Ishikawa (cell line): ENCODE data around the gene ITPR2.

Experiments used
- CEBPB ChIP-seq: IDR thresholded peaks from 2 replicates; pipeline ENCODE4 v1.6.1; 2012
- CREB1 ChIP-seq: IDR thresholded peaks from 2 replicates; pipeline ENCODE4 v1.6.1; 2012; ENCODE audit warnings: low read depth
- EGR1 ChIP-seq: IDR thresholded peaks from 2 replicates; pipeline ENCODE4 v1.6.1; 2012
- EP300 ChIP-seq: IDR thresholded peaks from 2 replicates; pipeline ENCODE4 v1.6.1; 2012; ENCODE audit warnings: borderline replicate concordance
- FOXM1 ChIP-seq: IDR thresholded peaks from 2 replicates; pipeline ENCODE4 v1.6.1; 2012; ENCODE audit warnings: low read depth, borderline replicate concordance
- NFIC ChIP-seq: IDR thresholded peaks from 2 replicates; pipeline ENCODE4 v1.6.1; 2012
- RAD21 ChIP-seq: IDR thresholded peaks from 2 replicates; pipeline ENCODE4 v1.6.1; 2012; ENCODE audit warnings: low read depth
- TAF1 ChIP-seq: IDR thresholded peaks from 2 replicates; pipeline ENCODE4 v1.6.1; 2012; ENCODE audit warnings: low read depth, mild to moderate bottlenecking
- TCF12 ChIP-seq: IDR thresholded peaks from 2 replicates; pipeline ENCODE4 v1.6.1; 2012; ENCODE audit warnings: low read depth
- TEAD4 ChIP-seq: IDR thresholded peaks from 2 replicates; pipeline ENCODE4 v1.6.1; 2012
- YY1 ChIP-seq: IDR thresholded peaks from 2 replicates; pipeline ENCODE4 v1.6.1; 2012; ENCODE audit warnings: low read depth
- ZBTB7A ChIP-seq: IDR thresholded peaks from 2 replicates; pipeline ENCODE4 v1.6.1; 2012; ENCODE audit warnings: low read depth
- TF ChIP-seq, protein P1 (sequence below): IDR thresholded peaks from 2 replicates; pipeline ENCODE4 v1.6.1; 2012
- TF ChIP-seq, protein P2 (sequence below): IDR thresholded peaks from 2 replicates; pipeline ENCODE4 v1.6.1; 2012
- TF ChIP-seq, protein P3 (sequence below): IDR thresholded peaks from 2 replicates; pipeline ENCODE4 v1.6.1; 2012; ENCODE audit warnings: low read depth, mild to moderate bottlenecking

ITPR2 gene

DNA sequence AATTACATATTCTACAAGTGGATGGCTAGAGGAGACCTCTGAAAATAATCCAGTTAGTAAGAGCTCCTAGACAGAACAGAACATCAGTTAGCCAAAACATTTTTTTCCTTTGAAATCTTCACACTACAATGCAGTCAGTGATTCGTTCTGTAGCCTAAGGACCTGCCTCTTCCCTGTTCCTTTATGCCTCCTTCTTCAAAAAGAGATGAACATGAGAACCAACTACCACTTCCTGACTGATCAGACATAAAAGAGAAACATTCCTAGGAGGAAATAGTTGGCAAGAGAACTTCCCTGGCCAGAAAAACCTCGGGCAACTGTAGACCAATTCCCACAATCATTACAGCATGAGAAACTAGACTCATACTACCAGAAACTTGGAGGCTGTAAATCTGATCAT lies 29.4 kb downstream of the ITPR2 start:
- peak; percentile 70 for TF ChIP-seq NFIC
- TF ChIP-seq RAD21, result no peak
- TF ChIP-seq TEAD4, result peak; percentile 52; the same call in 1 of the 2 replicates

DNA sequence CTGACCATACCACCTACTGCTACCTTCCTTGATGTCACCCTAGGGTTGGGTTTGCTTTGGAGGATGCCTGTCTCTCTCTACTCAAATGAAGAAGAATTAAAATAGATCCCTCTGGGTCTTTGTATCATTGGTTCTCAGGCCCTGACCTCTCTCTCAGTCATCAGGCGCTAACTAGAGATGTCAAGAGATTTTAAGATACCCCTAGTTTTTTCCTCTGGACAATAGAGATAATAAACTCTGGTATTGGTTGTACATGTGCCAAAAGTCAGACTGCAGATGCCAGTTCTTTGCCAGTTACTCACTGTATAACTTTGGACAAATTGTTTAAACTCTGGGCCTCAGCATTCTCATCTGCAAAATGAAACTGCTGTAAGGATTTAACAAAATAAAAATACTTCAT lies 31.5 kb downstream of the ITPR2 start:
- TF ChIP-seq, protein P1, sequence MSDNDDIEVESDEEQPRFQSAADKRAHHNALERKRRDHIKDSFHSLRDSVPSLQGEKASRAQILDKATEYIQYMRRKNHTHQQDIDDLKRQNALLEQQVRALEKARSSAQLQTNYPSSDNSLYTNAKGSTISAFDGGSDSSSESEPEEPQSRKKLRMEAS, result no peak
- no peak for TF ChIP-seq EGR1
- TF ChIP-seq NFIC, result no peak
- TF ChIP-seq CEBPB, result no peak
- no peak for TF ChIP-seq EP300
- TF ChIP-seq TEAD4, result no peak
- TF ChIP-seq TCF12, result no peak
- TF ChIP-seq TAF1, result no peak
- TF ChIP-seq, protein P2, sequence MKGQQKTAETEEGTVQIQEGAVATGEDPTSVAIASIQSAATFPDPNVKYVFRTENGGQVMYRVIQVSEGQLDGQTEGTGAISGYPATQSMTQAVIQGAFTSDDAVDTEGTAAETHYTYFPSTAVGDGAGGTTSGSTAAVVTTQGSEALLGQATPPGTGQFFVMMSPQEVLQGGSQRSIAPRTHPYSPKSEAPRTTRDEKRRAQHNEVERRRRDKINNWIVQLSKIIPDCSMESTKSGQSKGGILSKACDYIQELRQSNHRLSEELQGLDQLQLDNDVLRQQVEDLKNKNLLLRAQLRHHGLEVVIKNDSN, result no peak
- no peak for TF ChIP-seq FOXM1

DNA sequence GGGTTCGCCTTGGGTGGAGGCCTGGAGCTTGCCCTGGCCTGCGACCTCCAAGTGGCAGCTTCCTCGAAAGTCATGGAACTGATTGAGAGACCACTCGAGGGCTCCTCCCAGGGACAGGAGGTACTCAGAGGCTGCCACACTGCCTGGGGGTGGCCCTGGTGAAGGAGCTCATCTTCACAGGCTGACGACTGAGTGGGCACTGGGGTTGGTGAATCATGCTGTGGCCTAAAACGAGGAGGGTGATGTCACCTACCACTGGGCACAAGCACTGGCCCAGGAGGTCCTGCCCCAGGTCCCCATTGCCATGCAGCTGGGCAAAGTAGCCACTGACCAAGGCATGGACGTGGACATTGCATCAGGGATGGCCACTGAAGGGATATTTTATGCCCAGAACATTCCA lies 32.1 kb downstream of the ITPR2 start:
- TF ChIP-seq EP300 (no peak), CREB1 (no peak), RAD21 (no peak), EGR1 (no peak), YY1 (no peak), ZBTB7A (no peak), TAF1 (no peak), FOXM1 (no peak), NFIC (no peak), TEAD4 (no peak)
- TF ChIP-seq, protein P1, result no peak
- TF ChIP-seq, protein P3, sequence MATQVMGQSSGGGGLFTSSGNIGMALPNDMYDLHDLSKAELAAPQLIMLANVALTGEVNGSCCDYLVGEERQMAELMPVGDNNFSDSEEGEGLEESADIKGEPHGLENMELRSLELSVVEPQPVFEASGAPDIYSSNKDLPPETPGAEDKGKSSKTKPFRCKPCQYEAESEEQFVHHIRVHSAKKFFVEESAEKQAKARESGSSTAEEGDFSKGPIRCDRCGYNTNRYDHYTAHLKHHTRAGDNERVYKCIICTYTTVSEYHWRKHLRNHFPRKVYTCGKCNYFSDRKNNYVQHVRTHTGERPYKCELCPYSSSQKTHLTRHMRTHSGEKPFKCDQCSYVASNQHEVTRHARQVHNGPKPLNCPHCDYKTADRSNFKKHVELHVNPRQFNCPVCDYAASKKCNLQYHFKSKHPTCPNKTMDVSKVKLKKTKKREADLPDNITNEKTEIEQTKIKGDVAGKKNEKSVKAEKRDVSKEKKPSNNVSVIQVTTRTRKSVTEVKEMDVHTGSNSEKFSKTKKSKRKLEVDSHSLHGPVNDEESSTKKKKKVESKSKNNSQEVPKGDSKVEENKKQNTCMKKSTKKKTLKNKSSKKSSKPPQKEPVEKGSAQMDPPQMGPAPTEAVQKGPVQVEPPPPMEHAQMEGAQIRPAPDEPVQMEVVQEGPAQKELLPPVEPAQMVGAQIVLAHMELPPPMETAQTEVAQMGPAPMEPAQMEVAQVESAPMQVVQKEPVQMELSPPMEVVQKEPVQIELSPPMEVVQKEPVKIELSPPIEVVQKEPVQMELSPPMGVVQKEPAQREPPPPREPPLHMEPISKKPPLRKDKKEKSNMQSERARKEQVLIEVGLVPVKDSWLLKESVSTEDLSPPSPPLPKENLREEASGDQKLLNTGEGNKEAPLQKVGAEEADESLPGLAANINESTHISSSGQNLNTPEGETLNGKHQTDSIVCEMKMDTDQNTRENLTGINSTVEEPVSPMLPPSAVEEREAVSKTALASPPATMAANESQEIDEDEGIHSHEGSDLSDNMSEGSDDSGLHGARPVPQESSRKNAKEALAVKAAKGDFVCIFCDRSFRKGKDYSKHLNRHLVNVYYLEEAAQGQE, result no peak
- TF ChIP-seq, protein P2, result no peak

DNA sequence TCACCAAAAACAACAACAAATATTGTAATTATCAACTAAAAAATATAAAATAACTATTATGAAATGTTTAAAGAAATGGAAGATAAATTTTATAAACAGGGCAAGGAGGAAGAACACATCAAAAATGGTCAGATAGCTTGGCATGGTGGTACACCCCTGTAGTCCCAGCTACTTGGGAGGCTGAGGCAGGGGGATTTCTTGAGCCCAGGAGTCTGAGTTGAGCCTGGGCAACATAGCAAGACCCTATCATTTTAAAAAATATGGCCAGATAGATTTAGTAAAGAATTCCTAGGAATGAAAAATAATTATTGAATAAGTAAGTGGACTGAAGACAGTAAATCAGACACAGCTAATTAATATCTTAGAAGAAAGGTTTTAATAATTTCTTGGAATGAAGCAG lies 32.6 kb downstream of the ITPR2 start:
- TF ChIP-seq, protein P3, result no peak
- TF ChIP-seq ZBTB7A, result no peak
- TF ChIP-seq TEAD4, result no peak
- TF ChIP-seq EGR1, result no peak

DNA sequence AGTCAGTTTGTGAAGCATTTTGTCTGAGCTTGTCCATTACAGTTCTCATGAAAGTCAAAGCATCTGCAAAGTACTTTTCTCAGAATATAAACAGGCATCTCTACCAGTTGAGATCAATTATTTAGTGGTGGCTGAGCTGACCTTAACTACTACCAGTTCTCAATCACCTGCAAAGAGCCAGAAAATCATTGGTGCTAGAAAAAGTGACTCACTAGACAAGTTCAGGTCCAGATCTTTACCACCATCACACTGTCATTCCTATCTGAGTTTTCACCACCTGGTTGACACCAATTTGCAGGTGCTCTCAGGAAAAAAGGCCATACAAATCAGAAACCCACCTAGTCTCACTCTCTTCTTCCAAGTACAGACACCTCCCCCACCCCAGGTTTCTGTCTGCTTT lies 33.3 kb downstream of the ITPR2 start:
- TF ChIP-seq EGR1, result no peak
- no peak for TF ChIP-seq NFIC
- TF ChIP-seq TEAD4, result no peak
- TF ChIP-seq, protein P3, result no peak
- TF ChIP-seq EP300, result no peak
- no peak for TF ChIP-seq YY1
- no peak for TF ChIP-seq CEBPB
- TF ChIP-seq TAF1, result no peak
- TF ChIP-seq CREB1, result no peak
- TF ChIP-seq FOXM1, result no peak
